PC-9 (cell line): ENCODE measurements around the gene GRB7. TPM values are rescaled to one million over a fixed set of nuclear protein-coding genes. Genes with fewer than 3 reads are reported as not detected.
"Not testable (repeated sequence)": the region's sequence is repeated elsewhere in the genome, so short reads cannot be mapped to it uniquely, and the experiment has no call there.

Experiments used
- BruUV-seq: library from RNA; stranded (reverse); fragments of 400-500 nt; replicated peaks from 2 replicates; lab custom pipeline; 2021; lab: Mats Ljungman, UMichigan
- CTCF ChIA-PET: fragments of 300-600 bp; sonication (Branson Sonifier 250); formaldehyde crosslinking; loops from one replicate; lab custom pipeline; 2022; ENCODE audit warnings: antibody characterized with exemption; lab: Charles Lee
- POLR2A ChIA-PET: fragments of 300-600 bp; sonication (Branson Sonifier 250); formaldehyde crosslinking; loops from one replicate; lab custom pipeline; 2022; ENCODE audit warnings: antibody characterized with exemption; ENCODE audit not compliant: unreplicated experiment; lab: Charles Lee
- DNase-seq, 2 experiments: peaks; one replicate each; pipeline versions ENCODE4 v3.0.0 to v3.0.0-alpha.2; 2015 to 2022; ENCODE audit warnings: mixed read lengths in 1 of 2
- H2AFZ ChIP-seq: fragments of 200-600 bp; sonication (generic); 2 replicates; pipeline ENCODE4 v1.8.1; 2017; ENCODE audit warnings: antibody characterized with exemption
- H3F3A ChIP-seq: fragments of 200-600 bp; sonication (generic); 2 replicates; pipeline ENCODE4 v1.8.1; 2017; ENCODE audit warnings: antibody characterized with exemption, mild to moderate bottlenecking, low read depth; ENCODE audit not compliant: insufficient read depth
- H3K27ac ChIP-seq: fragments of 200-600 bp; sonication (generic); 2 replicates; pipeline ENCODE4 v1.6.1; 2016; ENCODE audit warnings: mixed run types
- H3K27me3 ChIP-seq: fragments of 200-600 bp; sonication (generic); 2 replicates; pipeline ENCODE4 v1.6.1; 2016; ENCODE audit warnings: low read depth, mixed run types; ENCODE audit not compliant: insufficient read depth
- H3K36me3 ChIP-seq: fragments of 200-600 bp; sonication (generic); 2 replicates; pipeline ENCODE4 v1.6.1; 2016; ENCODE audit warnings: low read depth, mixed run types
- H3K4me1 ChIP-seq: fragments of 200-600 bp; sonication (generic); replicated peaks from 2 replicates; pipeline ENCODE4 v1.6.1; 2016; ENCODE audit warnings: mixed run types; ENCODE audit not compliant: insufficient read depth
- H3K4me2 ChIP-seq: fragments of 200-600 bp; sonication (generic); 2 replicates; pipeline ENCODE4 v1.6.1; 2017; ENCODE audit warnings: mixed run types
- H3K4me3 ChIP-seq: fragments of 200-600 bp; sonication (generic); 2 replicates; pipeline ENCODE4 v1.6.1; 2016; ENCODE audit warnings: mixed run types
- H3K79me2 ChIP-seq: fragments of 200-600 bp; sonication (generic); 2 replicates; pipeline ENCODE4 v1.6.1; 2017; ENCODE audit warnings: low read depth, mixed run types
- H3K9me2 ChIP-seq: fragments of 200-600 bp; sonication (generic); 2 replicates; pipeline ENCODE4 v1.8.1; 2017; ENCODE audit warnings: mild to moderate bottlenecking; ENCODE audit not compliant: insufficient read depth
- H3K9me3 ChIP-seq: fragments of 200-600 bp; sonication (generic); 2 replicates; pipeline ENCODE4 v1.8.1; 2016; ENCODE audit warnings: low read depth; ENCODE audit not compliant: insufficient read depth
- H4K20me1 ChIP-seq: fragments of 200-600 bp; sonication (generic); 2 replicates; pipeline ENCODE4 v1.8.1; 2017; ENCODE audit not compliant: insufficient read depth
- CTCF ChIP-seq: fragments of 200-600 bp; sonication (generic); conservative IDR thresholded peaks from 2 replicates; pipeline ENCODE4 v1.6.1; 2017; ENCODE audit warnings: mixed run types, antibody characterized with exemption, mild to moderate bottlenecking, moderate library complexity
- EZH2 ChIP-seq: fragments of 200-600 bp; sonication (generic); IDR thresholded peaks from 2 replicates; pipeline ENCODE4 v1.8.0; 2017; ENCODE audit warnings: antibody characterized with exemption, low read depth
- intact Hi-C: fragments of 100-400 bp; cut with micrococcal nuclease; formaldehyde crosslinking; loops from one replicate; pipeline ENCODE4 v1.10.0; 2022; ENCODE audit not compliant: unreplicated experiment
- total RNA-seq: library from RNA; stranded (reverse); gene quantifications from 2 replicates; pipeline ENCODE4 v1.2.3, GENCODE V29; 2021

The GRB7 gene
- total RNA-seq, 1 experiment from 2014 or later, result 49.1 TPM

- no peak for DNase-seq
- Histone ChIP-seq H3K4me3 (no peak overlapping the region), H4K20me1 (peaks cover 6% of the 10 kb centered on the region; the same call in 1 of the 2 replicates), H3K36me3 (no peaks in the 10 kb centered on the region), H2AFZ (no peak overlapping the region), H3K4me2 (no peak overlapping the region), H3K27me3 (no peaks in the 10 kb centered on the region), H3K79me2 (peaks cover 36% of the 10 kb centered on the region), H3F3A (peaks cover 22% of the 10 kb centered on the region), H3K9me3 (no peaks in the 10 kb centered on the region), H3K4me1 (peaks cover 27% of the 10 kb centered on the region), H3K27ac (no peak overlapping the region), H3K9me2 (no peaks in the 10 kb centered on the region)
- ChIA-PET CTCF (no interaction called here), POLR2A (no interaction called here)
- no peak for TF ChIP-seq EZH2
- no peak for TF ChIP-seq CTCF
- intact Hi-C loops, result no loop called here
- no TSS peak for BruUV-seq
Measured at GRCh38 chr17:39697961-39698360, 39.8 kb upstream of the GRB7 start.

- intact Hi-C loops, H4K20me1 ChIP-seq, H3K36me3 ChIP-seq, DNase-seq, H3K27me3 ChIP-seq, H3K9me2 ChIP-seq, H3K9me3 ChIP-seq: not testable (repeated sequence)
- H3K27ac ChIP-seq, result peak overlapping the region; percentile 20
- peak overlapping the region; percentile 71 for H3K4me3 ChIP-seq
- H2AFZ ChIP-seq, result peak overlapping the region; percentile 80; the same call in 1 of the 2 replicates
- H3K4me1 ChIP-seq, result peaks cover 40% of the 10 kb centered on the region
- ChIA-PET POLR2A (interaction anchor here (0.5 to 1.0 kb wide), 7 partner anchors 8 to 1989 kb away, joined by 3 to 7 read pairs (median 4); partner anchors contain the start of genes MIEN1 and PGAP3), CTCF (interaction anchor here (0.6 kb wide), 3 partner anchors 33 to 66 kb away, joined by 3 to 9 read pairs (median 4); no protein-coding TSS in a partner anchor)
- peak overlapping the region; percentile 73 for H3K4me2 ChIP-seq
- peaks cover 35% of the 10 kb centered on the region for H3F3A ChIP-seq
- H3K79me2 ChIP-seq, result peaks cover 47% of the 10 kb centered on the region
- BruUV-seq, result TSS peak; percentile 69
Measured at GRCh38 chr17:39699157-39699817, 38.5 kb upstream of the GRB7 start.

- DNase-seq, result peak; percentile 66 to 71
- Histone ChIP-seq H3K4me3 (peak within 1 kb of the TSS; percentile 71), H3K79me2 (peaks cover 52% of the 10 kb centered on the region), H3K4me2 (peak within 1 kb of the TSS; percentile 73), H3K9me3 (no peaks in the 10 kb centered on the region), H3K4me1 (peaks cover 45% of the 10 kb centered on the region), H3K27me3 (no peaks in the 10 kb centered on the region), H3K9me2 (no peaks in the 10 kb centered on the region), H3K36me3 (no peaks in the 10 kb centered on the region), H4K20me1 (peaks cover 6% of the 10 kb centered on the region; the same call in 1 of the 2 replicates), H3F3A (peaks cover 39% of the 10 kb centered on the region), H2AFZ (peak within 1 kb of the TSS; percentile 80), H3K27ac (peak within 1 kb of the TSS; percentile 20)
- no peak for TF ChIP-seq CTCF
- no peak for TF ChIP-seq EZH2
- CTCF ChIA-PET, result interaction anchor here (0.6 to 1.2 kb wide), 4 partner anchors 46 to 78 kb away, joined by 3 to 9 read pairs (median 4); no protein-coding TSS in a partner anchor
- POLR2A ChIA-PET, result interaction anchor here (0.5 to 1.0 kb wide), 6 partner anchors 8 to 1989 kb away, joined by 3 to 7 read pairs (median 4); partner anchors contain the start of genes MIEN1 and PGAP3
- BruUV-seq, result no TSS peak
- intact Hi-C loops, result no loop called here
Measured at GRCh38 chr17:39699818-39700147, 38.0 kb upstream of the GRB7 start, which contains the start of gene ERBB2. TSS of gene ERBB2 (plus strand) at chr17:39700064. CDS start at chr17:39700239, 175 bp downstream.
